PC-9 (cell line): Measurements from ENCODE around the gene CBLN2. TPM values are rescaled to one million over a fixed set of nuclear protein-coding genes. Genes with fewer than 3 reads are reported as not detected.

Experiments
- Bru-seq: library from RNA; stranded (reverse); fragments of 400-500 nt; gene quantifications from one replicate; lab custom pipeline; 2021; lab: Mats Ljungman, UMichigan
- BruChase-seq, 2 experiments: library from RNA; stranded (reverse); fragments of 400-500 nt; gene quantifications; one replicate each; lab custom pipeline; 2021; lab: Mats Ljungman, UMichigan
- BruUV-seq: library from RNA; stranded (reverse); fragments of 400-500 nt; replicated peaks from 2 replicates; lab custom pipeline; 2021; lab: Mats Ljungman, UMichigan
- CTCF ChIA-PET: fragments of 300-600 bp; sonication (Branson Sonifier 250); formaldehyde crosslinking; loops from one replicate; lab custom pipeline; 2022; ENCODE audit warnings: antibody characterized with exemption; lab: Charles Lee
- POLR2A ChIA-PET: fragments of 300-600 bp; sonication (Branson Sonifier 250); formaldehyde crosslinking; loops from one replicate; lab custom pipeline; 2022; ENCODE audit warnings: antibody characterized with exemption; ENCODE audit not compliant: unreplicated experiment; lab: Charles Lee
- DNase-seq, 2 experiments: peaks; one replicate each; pipeline versions ENCODE4 v3.0.0 to v3.0.0-alpha.2; 2015 to 2022; ENCODE audit warnings: mixed read lengths in 1 of 2
- H2AFZ ChIP-seq: fragments of 200-600 bp; sonication (generic); 2 replicates; pipeline ENCODE4 v1.8.1; 2017; ENCODE audit warnings: antibody characterized with exemption
- H3F3A ChIP-seq: fragments of 200-600 bp; sonication (generic); 2 replicates; pipeline ENCODE4 v1.8.1; 2017; ENCODE audit warnings: antibody characterized with exemption, mild to moderate bottlenecking, low read depth; ENCODE audit not compliant: insufficient read depth
- H3K27ac ChIP-seq: fragments of 200-600 bp; sonication (generic); 2 replicates; pipeline ENCODE4 v1.6.1; 2016; ENCODE audit warnings: mixed run types
- H3K27me3 ChIP-seq: fragments of 200-600 bp; sonication (generic); 2 replicates; pipeline ENCODE4 v1.6.1; 2016; ENCODE audit warnings: low read depth, mixed run types; ENCODE audit not compliant: insufficient read depth
- H3K36me3 ChIP-seq: fragments of 200-600 bp; sonication (generic); 2 replicates; pipeline ENCODE4 v1.6.1; 2016; ENCODE audit warnings: low read depth, mixed run types
- H3K4me1 ChIP-seq: fragments of 200-600 bp; sonication (generic); replicated peaks from 2 replicates; pipeline ENCODE4 v1.6.1; 2016; ENCODE audit warnings: mixed run types; ENCODE audit not compliant: insufficient read depth
- H3K4me2 ChIP-seq: fragments of 200-600 bp; sonication (generic); 2 replicates; pipeline ENCODE4 v1.6.1; 2017; ENCODE audit warnings: mixed run types
- H3K4me3 ChIP-seq: fragments of 200-600 bp; sonication (generic); 2 replicates; pipeline ENCODE4 v1.6.1; 2016; ENCODE audit warnings: mixed run types
- H3K79me2 ChIP-seq: fragments of 200-600 bp; sonication (generic); 2 replicates; pipeline ENCODE4 v1.6.1; 2017; ENCODE audit warnings: low read depth, mixed run types
- H3K9me2 ChIP-seq: fragments of 200-600 bp; sonication (generic); 2 replicates; pipeline ENCODE4 v1.8.1; 2017; ENCODE audit warnings: mild to moderate bottlenecking; ENCODE audit not compliant: insufficient read depth
- H3K9me3 ChIP-seq: fragments of 200-600 bp; sonication (generic); 2 replicates; pipeline ENCODE4 v1.8.1; 2016; ENCODE audit warnings: low read depth; ENCODE audit not compliant: insufficient read depth
- H4K20me1 ChIP-seq: fragments of 200-600 bp; sonication (generic); 2 replicates; pipeline ENCODE4 v1.8.1; 2017; ENCODE audit not compliant: insufficient read depth
- CTCF ChIP-seq: fragments of 200-600 bp; sonication (generic); conservative IDR thresholded peaks from 2 replicates; pipeline ENCODE4 v1.6.1; 2017; ENCODE audit warnings: mixed run types, antibody characterized with exemption, mild to moderate bottlenecking, moderate library complexity
- EZH2 ChIP-seq: fragments of 200-600 bp; sonication (generic); IDR thresholded peaks from 2 replicates; pipeline ENCODE4 v1.8.0; 2017; ENCODE audit warnings: antibody characterized with exemption, low read depth
- intact Hi-C: fragments of 100-400 bp; cut with micrococcal nuclease; formaldehyde crosslinking; loops from one replicate; pipeline ENCODE4 v1.10.0; 2022; ENCODE audit not compliant: unreplicated experiment
- long read RNA-seq: library from polyadenylated mRNA; stranded (forward); transcript quantifications from one replicate; pipeline ENCODE4 v2.0.0, GENCODE V29; 2022
- total RNA-seq: library from RNA; stranded (reverse); gene quantifications from 2 replicates; pipeline ENCODE4 v1.2.3, GENCODE V29; 2021

The CBLN2 gene
- total RNA-seq, result not detected in 2 replicates
- Bru-seq, nascent RNA, result not detected
- BruChase-seq, experiment 1, labeled RNA remaining after a 2-hour chase, result not detected
- BruChase-seq, experiment 2, labeled RNA remaining after a 6-hour chase, result not detected
- long read RNA-seq, result 0 reads

GRCh38 chr18:72544092-72544886 lies at the start of gene CBLN2:
Gene CBLN2, minus strand, starts transcription at chr18:72544342. Its CDS starts 2,182 bp downstream, at chr18:72542160.
- no peaks in the 10 kb centered on the region for H3K36me3 ChIP-seq
- H3F3A ChIP-seq, result no peaks in the 10 kb centered on the region
- intact Hi-C loops, result loop anchor here (10.0 kb wide), 1 partner anchor 1609 kb away; no protein-coding TSS in a partner anchor
- TF ChIP-seq CTCF (peak; percentile 65), EZH2 (no peak)
- H3K4me1 ChIP-seq, result no peaks in the 10 kb centered on the region
- H3K27ac ChIP-seq, result no peak within 1 kb of the TSS
- no peak within 1 kb of the TSS for H2AFZ ChIP-seq
- no TSS peak for BruUV-seq
- no peaks in the 10 kb centered on the region for H3K9me2 ChIP-seq
- CTCF ChIA-PET, result no interaction called here
- H4K20me1 ChIP-seq, result no peaks in the 10 kb centered on the region
- peak in 1 of 2 experiments; percentile 64 for DNase-seq
- H3K27me3 ChIP-seq, result no peaks in the 10 kb centered on the region
- H3K4me2 ChIP-seq, result no peak within 1 kb of the TSS
- POLR2A ChIA-PET, result no interaction called here
- H3K9me3 ChIP-seq, result no peaks in the 10 kb centered on the region
- H3K4me3 ChIP-seq, result no peak within 1 kb of the TSS
- H3K79me2 ChIP-seq, result no peaks in the 10 kb centered on the region

GRCh38 chr18:72588360-72588759 lies 44.2 kb upstream of the CBLN2 start:
- Histone ChIP-seq H3K4me3 (no peak overlapping the region), H3K9me3 (no peaks in the 10 kb centered on the region), H2AFZ (no peak overlapping the region), H3K27ac (no peak overlapping the region), H3K9me2 (no peaks in the 10 kb centered on the region; the same call in 1 of the 2 replicates), H3K27me3 (no peaks in the 10 kb centered on the region), H4K20me1 (no peaks in the 10 kb centered on the region), H3K79me2 (no peaks in the 10 kb centered on the region), H3F3A (no peaks in the 10 kb centered on the region), H3K4me1 (no peaks in the 10 kb centered on the region), H3K4me2 (no peak overlapping the region), H3K36me3 (no peaks in the 10 kb centered on the region)
- BruUV-seq, result no TSS peak
- TF ChIP-seq EZH2 (no peak), CTCF (no peak)
- DNase-seq, result no peak
- intact Hi-C loops, result no loop called here
- POLR2A ChIA-PET, result no interaction called here
- CTCF ChIA-PET, result no interaction called here

- POLR2A ChIA-PET, result no interaction called here
- intact Hi-C loops, result no loop called here
Observed at GRCh38 chr18:72584787-72585186, 40.6 kb upstream of the CBLN2 start.

More at GRCh38 chr18:72584787-72585186, 40.6 kb upstream of the CBLN2 start:
- H3K4me2 ChIP-seq, result no peak overlapping the region
- H3K4me1 ChIP-seq, result no peaks in the 10 kb centered on the region
- DNase-seq, result no peak
- no TSS peak for BruUV-seq
- no peaks in the 10 kb centered on the region for H3K79me2 ChIP-seq
- no peaks in the 10 kb centered on the region for H3F3A ChIP-seq
- no peak overlapping the region for H3K27ac ChIP-seq
- no peaks in the 10 kb centered on the region for H4K20me1 ChIP-seq
- H3K9me2 ChIP-seq, result peaks cover 3% of the 10 kb centered on the region; the same call in 1 of the 2 replicates
- H3K9me3 ChIP-seq, result no peaks in the 10 kb centered on the region
- H3K27me3 ChIP-seq, result no peaks in the 10 kb centered on the region
- no peak for TF ChIP-seq CTCF
- CTCF ChIA-PET, result no interaction called here
- no peaks in the 10 kb centered on the region for H3K36me3 ChIP-seq
- H3K4me3 ChIP-seq, result no peak overlapping the region
- no peak overlapping the region for H2AFZ ChIP-seq
